ENCODE results near the gene TMEM178B.
"Not testable (repeated sequence)": the region's sequence is repeated elsewhere in the genome, so short reads cannot be mapped to it uniquely, and the experiment has no call there.

The TMEM178B gene

DNA sequence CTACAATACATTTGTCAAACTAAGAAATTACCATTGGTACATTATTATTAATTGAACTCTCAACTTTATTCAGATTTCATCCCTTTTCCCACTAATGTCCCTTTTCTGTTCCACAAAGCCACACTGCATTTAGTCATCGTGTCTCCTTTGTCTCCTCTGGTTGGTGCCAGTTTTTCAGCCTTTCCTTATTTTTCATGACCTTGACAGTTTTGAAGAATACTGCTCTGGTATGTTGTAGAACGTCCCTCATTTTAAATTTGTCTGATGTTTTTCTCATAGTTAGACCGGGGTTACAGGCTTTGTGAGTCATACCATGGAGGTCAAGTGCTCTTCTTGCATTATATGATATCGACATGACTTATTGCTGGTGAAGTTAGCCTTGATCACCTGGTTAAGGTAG, 304.0 kb downstream of the TMEM178B start:
- no peak overlapping the region for H3K4me3 ChIP-seq (ENCODE audit: low read depth, low read length)
- DNase-seq (ENCODE audit: low read depth): no peak
- in situ Hi-C loops (cut with HindIII; ENCODE audit: low sequenced_read_pairs): no loop called here
- TF ChIP-seq, protein P1, sequence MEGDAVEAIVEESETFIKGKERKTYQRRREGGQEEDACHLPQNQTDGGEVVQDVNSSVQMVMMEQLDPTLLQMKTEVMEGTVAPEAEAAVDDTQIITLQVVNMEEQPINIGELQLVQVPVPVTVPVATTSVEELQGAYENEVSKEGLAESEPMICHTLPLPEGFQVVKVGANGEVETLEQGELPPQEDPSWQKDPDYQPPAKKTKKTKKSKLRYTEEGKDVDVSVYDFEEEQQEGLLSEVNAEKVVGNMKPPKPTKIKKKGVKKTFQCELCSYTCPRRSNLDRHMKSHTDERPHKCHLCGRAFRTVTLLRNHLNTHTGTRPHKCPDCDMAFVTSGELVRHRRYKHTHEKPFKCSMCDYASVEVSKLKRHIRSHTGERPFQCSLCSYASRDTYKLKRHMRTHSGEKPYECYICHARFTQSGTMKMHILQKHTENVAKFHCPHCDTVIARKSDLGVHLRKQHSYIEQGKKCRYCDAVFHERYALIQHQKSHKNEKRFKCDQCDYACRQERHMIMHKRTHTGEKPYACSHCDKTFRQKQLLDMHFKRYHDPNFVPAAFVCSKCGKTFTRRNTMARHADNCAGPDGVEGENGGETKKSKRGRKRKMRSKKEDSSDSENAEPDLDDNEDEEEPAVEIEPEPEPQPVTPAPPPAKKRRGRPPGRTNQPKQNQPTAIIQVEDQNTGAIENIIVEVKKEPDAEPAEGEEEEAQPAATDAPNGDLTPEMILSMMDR (IDR thresholded peaks at IDR 0.05; ENCODE audit: low read depth, low read length, missing control alignments): no peak

- in situ Hi-C loops (cut with HindIII; ENCODE audit: low sequenced_read_pairs): no loop called here
- TF ChIP-seq, protein P1 (IDR thresholded peaks at IDR 0.05; ENCODE audit: low read depth, low read length, missing control alignments): no peak
- no peak for DNase-seq (ENCODE audit: low read depth)
- no peak overlapping the region for H3K4me3 ChIP-seq (ENCODE audit: low read depth, low read length)
Observed at GRCh38 chr7:141378405-141378804, 304.5 kb downstream of the TMEM178B start.

GRCh38 chr7:141381794-141382427, 308.0 kb downstream of the TMEM178B start:
- TF ChIP-seq, protein P1 (IDR thresholded peaks at IDR 0.05; ENCODE audit: low read depth, low read length, missing control alignments): no peak
- in situ Hi-C loops (cut with HindIII; ENCODE audit: low sequenced_read_pairs): no loop called here
- no peak overlapping the region for H3K4me3 ChIP-seq (ENCODE audit: low read depth, low read length)
- DNase-seq (ENCODE audit: low read depth): no peak

DNA sequence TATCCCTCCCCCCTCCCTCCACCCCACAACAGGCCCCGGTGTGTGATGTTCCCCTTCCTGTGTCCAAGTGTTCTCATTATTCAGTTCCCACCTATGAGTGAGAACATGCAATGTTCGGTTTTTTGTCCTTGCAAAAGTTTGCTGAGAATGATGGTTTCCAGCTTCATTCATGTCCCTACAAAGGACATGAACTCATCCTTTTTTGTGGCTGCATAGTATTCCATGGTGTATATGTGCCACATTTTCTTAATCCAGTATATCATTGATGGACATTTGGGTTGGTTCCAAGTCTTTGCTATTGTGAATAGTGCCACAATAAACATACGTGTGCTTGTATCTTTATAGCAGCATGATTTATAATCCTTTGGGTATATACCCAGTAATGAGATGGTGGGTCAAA, 309.5 kb downstream of the TMEM178B start:
- DNase-seq (ENCODE audit: low read depth); in situ Hi-C loops (cut with HindIII; ENCODE audit: low sequenced_read_pairs): not testable (repeated sequence)

GRCh38 chr7:141386881-141387280, 313.0 kb downstream of the TMEM178B start:
- H3K4me3 ChIP-seq (ENCODE audit: low read depth, low read length): no peak overlapping the region
- DNase-seq (ENCODE audit: low read depth): no peak
- TF ChIP-seq, protein P1 (IDR thresholded peaks at IDR 0.05; ENCODE audit: low read depth, low read length, missing control alignments): no peak
- in situ Hi-C loops (cut with HindIII; ENCODE audit: low sequenced_read_pairs): no loop called here

More for the DNA sequence above, 309.5 kb downstream of the TMEM178B start:
- H3K4me3 ChIP-seq (ENCODE audit: low read depth, low read length): not testable (repeated sequence)

GRCh38 chr7:141387521-141388217, 313.8 kb downstream of the TMEM178B start:
- in situ Hi-C loops (cut with HindIII; ENCODE audit: low sequenced_read_pairs): no loop called here
- DNase-seq (ENCODE audit: low read depth): no peak
- TF ChIP-seq, protein P1 (IDR thresholded peaks at IDR 0.05; ENCODE audit: low read depth, low read length, missing control alignments): no peak
- H3K4me3 ChIP-seq (ENCODE audit: low read depth, low read length): no peak overlapping the region

GRCh38 chr7:141389140-141389796, 315.4 kb downstream of the TMEM178B start:
- in situ Hi-C loops (cut with HindIII; ENCODE audit: low sequenced_read_pairs): no loop called here
- H3K4me3 ChIP-seq (ENCODE audit: low read depth, low read length): no peak overlapping the region
- TF ChIP-seq, protein P1 (IDR thresholded peaks at IDR 0.05; ENCODE audit: low read depth, low read length, missing control alignments): no peak
- no peak for DNase-seq (ENCODE audit: low read depth)
